Forelimb muscle (tissue), 1 donor: ENCODE measurements around the gene KIAA1217. TPM values are rescaled to one million over a fixed set of nuclear protein-coding genes. Genes with fewer than 3 reads are reported as not detected.
"Not testable (repeated sequence)": the region's sequence is repeated elsewhere in the genome, so short reads cannot be mapped to it uniquely, and the experiment has no call there.

Experiments used
- DNase-seq: peaks from one replicate; pipeline ENCODE4 v3.0.0-alpha.2; 2013; ENCODE audit warnings: low read depth
- polyA plus RNA-seq: library from polyadenylated mRNA; unstranded; fragments of 120-200 nt; gene quantifications from one replicate; pipeline ENCODE4 v1.2.1, GENCODE V29; 2013; ENCODE audit not compliant: insufficient read length

The KIAA1217 gene
- polyA plus RNA-seq, 1 donor: 36.0 TPM

DNA sequence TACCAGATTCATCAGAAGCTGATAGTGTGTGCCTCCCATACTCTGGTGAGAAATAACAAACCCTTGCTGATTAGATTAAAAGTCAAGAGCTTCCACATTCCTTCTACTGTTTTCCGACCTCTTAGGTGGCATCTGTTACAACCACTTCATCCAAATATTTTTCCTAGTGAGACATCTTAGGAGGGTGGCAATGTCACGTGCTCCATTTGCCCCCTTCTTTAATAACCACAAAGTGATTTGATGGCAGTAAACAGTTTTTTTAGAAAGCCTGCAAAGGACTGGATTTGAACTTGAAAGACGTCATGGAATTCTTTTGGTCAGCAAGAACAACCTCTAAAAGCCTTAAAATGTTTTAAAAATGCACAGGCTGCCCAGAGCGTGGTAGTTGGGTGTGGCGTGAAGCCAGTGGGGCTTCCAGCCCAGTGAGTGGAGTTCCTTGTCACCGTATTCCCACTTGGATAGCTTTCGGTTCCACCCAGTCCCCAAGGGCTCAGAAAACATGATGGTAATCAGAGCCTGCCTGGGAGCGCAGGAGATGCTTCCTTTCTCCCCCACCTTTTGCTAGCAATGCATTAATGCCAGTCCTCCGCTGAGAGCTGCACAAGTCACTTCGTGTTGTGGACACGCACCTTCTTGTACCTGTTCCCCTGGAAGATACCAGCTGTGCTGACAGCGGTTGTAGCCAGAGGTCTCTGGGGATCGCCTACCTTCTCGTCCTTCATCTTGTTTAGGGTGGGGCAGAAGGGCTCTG, 256.4 kb downstream of the KIAA1217 start:
- no peak for DNase-seq

DNA sequence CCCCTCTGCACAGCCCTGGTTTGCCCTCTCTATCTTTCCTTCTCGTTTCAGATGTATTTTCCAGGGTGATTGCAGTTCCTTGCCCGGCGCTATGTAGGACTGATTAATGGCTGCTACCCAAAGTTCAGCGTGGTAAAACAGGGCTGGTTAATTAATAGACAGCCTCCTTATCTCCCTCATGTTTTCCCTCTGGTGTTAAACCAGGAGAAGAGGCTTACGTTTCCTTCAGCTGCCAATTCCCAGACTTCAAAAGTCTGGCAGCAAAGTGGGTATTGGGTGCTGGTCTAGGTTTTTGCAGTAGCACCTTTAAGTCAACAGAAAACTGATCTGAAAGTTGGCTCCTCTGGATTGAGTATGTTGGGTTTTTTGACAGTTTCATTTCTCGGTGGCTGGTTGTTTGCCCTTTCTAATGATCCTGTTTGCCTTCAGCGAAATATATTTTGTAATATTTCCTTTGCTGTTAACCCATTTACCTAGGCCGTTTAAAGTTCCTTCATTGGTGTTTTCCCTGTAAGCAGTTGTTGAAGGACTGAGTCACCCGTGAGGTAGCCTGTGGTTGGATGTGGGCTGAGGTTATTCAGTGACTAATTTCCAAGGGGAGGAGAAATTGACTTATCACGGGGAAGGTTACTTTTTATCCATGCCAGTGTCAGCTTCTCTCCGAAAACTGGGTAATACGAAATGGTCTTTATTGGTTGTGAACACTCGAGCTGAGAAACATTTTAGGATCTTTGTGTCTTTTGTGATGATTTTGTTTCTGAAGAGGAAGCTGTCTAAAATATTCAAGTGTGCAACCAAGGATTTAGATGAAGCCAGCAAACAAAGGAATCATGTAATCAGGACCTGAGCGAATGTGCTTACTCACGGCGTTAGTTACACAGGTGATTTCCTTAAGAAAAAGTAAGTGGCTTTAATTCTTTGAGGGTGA, 257.2 kb downstream of the KIAA1217 start:
- DNase-seq: no peak

DNA sequence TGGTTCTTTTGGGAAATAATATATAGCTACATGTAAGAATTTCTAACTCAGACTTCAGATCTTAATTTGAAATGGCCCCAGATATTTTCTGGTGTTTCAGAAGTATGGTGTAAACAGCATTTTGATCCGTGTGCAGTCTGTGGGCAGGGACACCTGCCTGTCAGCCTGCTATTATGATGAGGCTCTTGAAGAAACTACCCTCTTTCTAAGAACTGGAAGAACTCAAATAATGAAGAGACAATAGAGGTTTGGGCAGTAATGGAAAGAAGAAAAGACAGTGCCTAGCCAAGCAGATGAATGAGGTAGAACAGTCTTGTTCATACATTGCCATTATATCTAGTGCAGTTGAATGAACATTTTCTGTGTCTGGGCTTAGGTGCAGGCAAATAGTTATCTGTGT, 258.2 kb downstream of the KIAA1217 start:
- no peak for DNase-seq

DNA sequence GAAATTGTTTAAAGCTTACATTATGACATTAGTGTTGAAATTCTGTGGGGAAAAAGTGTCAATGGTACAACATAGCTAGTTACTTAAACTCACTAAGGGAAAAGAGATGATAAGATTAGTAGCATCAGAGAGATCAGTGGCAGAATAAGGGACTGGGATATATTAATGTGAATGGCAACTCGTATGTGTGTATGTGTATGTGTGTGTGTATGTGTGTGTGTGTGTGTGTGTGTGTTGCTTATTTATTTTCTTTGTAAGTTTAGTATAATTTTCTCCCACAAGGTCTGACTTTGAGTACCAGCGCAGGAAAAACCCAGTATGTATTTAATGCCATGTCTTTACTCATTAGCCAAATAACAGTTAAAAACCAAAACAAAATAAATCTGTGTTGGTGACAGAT, 258.7 kb downstream of the KIAA1217 start:
- DNase-seq: no peak

DNA sequence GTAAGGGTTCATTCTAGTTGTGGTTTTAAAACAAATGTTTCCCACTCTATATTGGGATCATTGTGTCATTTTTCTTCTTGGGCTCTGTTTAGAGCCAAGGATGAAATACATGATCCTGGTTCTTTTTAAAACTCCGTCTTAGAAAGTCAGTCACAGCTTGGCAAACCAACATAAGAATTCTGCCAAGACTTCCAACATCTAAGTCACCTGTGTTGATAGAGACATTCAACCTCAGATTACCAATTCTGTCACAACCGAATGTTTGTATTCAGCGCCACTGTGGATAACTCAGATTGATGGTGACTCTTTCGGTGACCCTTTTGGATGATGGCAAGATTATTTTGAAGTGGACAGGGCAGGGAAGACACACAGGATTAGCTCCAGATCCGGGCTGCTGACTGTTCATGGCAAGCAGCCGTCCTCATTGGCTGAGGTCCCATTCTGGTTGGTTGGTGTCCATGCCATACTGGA, 259.4 kb downstream of the KIAA1217 start:
- no peak for DNase-seq

DNA sequence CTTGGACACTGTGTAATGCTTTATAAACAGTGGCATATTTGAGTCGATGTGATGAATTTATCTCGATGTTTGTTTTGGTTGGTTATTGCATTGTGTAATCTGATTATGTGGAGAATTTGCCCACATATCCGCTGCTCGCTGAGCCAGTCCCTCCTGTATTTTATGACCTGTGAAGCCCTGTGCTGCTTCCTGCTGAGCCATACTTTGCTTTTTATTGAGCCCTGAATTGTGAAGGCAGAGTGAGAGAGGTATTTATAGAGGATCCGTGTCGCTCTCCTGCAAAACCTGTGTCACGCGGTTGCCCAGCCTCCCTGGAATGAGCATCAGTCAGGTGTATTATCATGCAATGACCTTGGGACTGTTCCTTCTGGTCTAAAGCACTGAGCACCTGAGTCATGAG, 261.1 kb downstream of the KIAA1217 start:
- DNase-seq: no peak

DNA sequence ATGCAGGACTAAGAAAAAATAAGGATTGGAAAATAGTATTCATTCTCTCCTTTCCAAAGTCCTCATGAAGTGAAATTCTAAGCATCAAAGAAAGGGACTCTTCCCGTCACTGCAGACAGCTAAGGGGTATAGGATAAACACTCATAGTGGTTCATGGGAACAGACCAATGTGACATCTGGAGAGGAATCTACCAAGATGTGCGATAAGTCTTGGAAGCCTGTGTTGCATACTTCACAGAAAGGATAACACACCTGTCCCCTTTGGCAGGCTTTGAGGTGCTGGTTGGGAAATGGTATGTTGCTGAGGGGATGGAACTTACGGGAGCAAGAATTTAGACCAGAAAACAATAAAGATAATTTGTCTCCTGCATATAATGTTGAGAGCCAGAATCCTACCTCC, 266.7 kb downstream of the KIAA1217 start:
- DNase-seq: no peak

DNA sequence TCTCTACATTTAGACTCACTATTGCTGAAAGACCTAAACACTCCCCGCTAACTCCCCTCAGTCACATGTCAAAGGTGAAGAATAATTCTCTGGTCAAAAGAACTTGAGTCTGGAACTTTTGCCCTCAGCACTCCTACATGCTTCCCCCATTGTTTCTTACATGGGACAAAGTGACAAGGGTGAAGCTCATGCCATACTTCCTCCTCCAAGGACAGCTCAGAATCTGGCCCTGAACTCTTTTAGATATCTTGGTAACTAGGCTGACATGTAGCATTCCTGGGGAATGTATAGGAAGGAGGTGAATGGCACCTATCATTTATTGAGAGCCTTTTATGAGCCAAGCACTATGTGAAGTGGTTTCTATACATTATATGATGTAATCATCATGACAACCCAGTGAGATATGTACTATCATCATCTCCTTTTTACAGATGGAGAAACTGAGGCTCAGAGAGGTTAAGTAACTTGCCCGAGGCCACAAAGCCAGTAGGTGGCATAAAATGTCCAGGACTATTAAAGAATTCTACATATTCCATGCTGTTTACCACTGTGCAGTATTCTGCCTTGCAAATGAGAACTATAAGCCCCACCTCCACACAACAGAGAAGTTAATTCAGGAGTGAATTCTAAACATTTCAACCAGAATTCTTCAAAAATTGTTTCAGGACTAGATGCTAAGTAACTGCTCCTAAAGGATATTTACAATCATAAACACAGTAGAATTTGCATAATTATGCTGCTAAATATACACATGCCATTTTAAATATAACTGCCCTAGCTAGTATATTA, 268.2 kb downstream of the KIAA1217 start:
- no peak for DNase-seq

DNA sequence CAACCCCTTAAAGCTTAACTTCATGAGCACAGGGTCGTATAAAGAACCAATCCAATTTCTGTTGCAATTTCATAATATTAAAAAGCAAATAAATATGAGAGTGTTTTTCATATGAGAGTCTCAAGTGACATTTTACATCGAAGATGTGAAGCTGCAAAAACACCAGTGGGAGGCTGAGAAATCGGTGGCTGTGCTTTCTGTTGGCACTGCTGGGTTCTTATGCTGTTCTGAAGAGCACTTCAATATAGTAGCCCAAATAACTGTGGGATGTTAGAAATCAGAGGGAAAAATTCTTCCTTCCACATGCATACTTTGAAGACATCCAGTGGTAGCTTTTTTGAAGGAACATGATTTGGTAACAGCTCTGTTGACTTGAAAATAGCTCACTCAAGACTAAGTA, 269.0 kb downstream of the KIAA1217 start:
- no peak for DNase-seq

DNA sequence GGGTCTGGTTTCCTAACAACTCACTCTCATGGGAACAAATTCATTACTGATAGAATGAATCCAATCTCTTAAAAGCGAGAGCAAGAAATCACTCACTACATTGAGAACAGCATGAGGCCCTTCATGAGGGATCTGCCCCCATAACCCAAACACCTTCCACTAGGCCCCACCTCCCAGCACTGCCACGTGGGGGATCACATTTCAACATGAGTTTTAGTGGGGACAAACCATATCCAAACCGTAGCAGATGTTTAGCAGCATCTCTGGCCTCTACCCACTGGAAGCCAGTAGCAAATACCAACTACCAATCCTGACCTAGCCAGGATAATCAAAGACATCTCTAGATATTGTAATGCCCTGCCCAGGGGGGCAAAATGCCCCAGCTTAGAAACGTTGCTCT, 270.9 kb downstream of the KIAA1217 start:
- DNase-seq: no peak

DNA sequence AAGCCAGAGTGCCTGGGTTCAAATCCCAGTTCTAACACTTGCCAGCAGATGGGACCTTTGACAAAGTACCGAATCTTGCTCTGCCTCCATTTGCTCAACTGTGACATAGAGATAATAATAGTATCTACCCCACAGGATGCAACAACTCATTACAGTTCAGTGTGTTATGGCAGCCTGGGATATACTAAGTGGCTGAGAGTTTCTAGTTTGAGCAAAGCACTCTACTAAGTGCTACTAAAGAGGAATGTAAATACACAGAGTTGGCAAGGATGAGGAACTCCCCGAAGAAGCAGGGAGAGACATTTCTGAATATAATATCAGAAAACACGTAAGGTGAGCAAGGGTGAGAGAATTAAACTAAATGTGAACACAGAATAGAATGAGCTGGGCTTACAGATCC, 271.5 kb downstream of the KIAA1217 start:
- DNase-seq: no peak

DNA sequence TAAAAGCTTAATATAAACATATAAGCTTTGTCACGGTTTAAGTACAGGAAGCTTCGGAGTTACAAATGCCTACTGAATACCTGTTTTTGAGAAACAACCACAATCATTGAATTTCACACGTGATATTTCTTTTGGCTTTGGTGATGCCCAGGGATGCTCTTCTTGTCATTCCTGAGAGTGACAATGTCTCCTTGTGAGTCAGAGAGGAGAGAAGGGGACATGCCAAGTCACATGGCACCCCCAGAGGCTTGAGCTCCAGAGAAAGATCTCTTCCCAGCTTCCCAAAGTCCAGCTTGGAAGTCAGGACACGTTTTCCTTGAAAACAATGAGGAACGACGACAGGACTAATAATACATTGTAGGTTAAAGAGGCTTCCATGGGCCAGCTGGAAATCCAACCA, 272.3 kb downstream of the KIAA1217 start:
- no peak for DNase-seq

DNA sequence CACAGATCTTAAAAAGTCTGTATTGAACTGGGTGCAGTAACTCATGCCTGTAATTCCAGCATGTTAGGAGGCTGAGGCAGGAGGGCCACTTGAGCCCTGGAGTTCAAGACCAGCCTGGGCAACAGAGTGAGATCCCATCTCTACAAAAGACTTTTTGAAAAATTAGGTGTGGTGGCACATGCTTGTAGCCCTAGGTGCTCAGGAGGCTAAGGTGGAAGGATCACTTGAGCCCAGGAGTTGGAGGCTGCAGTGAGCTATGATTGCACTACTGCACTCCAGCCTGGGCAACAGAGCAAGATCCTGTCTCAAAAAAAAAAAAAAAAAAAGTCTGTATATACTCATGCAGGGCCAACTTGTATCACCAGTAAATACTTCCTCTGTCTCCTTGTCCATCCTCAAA, 273.8 kb downstream of the KIAA1217 start:
- not testable (repeated sequence) for DNase-seq

DNA sequence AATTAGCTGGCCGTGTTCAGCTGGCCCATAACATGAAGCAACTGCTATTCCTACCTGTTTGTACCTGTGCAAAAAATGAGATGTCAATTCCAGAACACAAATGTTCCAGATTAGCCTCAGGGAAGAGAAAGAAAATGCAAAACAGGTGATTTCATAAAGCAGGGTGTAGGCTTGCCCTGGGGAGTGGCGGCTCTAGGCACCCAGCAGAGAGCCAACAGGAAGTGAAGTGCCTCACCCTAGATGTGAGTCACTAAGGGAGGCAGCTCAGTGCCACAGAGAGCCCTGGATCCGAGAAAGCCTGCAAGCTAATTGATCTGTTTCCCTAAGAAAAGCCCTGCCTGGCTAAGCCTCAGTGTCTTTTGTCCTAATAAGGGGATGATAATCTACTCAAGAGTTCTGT, 274.8 kb downstream of the KIAA1217 start:
- DNase-seq: no peak

DNA sequence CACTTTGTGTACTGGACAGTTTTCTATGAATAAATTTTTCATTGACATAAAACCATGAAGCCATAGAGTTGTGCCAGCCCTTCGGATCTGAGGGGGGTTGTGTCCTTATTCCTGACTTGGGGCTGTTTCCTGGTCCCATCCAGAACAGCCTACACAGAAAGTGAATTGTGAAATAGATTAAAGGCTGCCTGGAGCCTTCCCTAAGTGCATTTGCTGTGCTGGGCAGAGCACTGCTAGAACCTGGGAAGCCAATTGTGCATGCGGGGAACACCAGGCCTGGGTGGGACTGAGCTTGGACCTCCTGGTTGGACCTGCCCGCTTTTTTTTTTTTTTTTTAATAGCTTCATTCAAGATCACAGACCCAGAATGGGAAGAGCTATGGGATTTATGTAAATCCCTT, 275.8 kb downstream of the KIAA1217 start:
- no peak for DNase-seq

DNA sequence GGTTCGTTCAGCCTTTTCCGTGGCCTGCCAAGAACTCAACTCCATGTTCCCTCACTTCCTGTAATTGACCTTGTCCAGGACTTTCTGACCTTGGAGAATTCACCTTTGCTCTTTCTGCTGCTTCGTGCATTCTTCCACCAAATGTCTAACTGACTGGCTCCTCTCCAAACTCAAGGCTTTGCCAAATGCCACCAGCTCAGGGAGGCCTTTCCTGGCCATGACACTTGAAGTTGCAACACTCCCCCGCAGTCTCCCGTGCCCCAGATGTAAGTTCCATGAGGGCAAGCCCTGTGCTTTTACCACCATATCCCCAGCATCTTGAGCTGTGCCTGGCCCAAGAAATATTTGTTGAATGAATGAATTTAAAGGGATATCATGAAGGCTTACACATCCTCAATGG, 276.4 kb downstream of the KIAA1217 start:
- no peak for DNase-seq

DNA sequence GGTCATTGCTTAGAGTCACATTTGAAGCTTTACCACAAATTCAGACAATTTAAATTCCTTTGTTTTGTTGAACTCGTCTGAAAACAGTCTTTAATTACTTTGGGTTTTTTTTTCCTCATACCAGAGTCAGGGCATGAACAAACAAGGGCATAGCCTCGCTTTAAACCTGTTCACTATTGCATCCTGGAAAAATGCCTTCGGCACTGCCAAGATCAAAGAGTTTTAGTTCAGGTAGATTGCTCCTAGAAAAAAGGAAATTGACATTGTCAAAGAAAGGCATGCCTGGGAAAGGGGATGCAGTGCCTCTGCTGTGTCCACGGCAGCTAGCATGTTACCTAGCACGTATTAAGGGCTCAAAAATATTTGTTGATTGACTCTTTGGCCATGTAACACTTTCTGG, 279.7 kb downstream of the KIAA1217 start:
- DNase-seq: no peak

DNA sequence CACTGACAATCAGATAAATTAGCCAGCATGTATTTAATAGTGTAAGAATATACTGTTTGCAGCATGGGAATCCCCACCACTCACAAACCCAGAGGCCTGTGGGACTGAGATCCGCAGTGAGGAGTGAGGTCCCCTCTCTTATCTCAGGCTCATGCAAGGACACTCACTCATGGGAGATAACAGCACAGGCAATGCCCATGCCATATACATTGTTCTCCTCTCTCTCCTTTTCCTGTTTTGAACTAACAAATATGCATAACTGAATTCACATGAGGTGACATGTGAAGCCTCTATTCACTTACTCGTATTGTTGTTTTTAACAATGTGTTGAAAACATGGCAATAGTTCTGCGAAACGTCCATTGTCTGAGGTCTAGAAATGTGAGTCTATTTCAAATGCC, 284.2 kb downstream of the KIAA1217 start:
- no peak for DNase-seq

DNA sequence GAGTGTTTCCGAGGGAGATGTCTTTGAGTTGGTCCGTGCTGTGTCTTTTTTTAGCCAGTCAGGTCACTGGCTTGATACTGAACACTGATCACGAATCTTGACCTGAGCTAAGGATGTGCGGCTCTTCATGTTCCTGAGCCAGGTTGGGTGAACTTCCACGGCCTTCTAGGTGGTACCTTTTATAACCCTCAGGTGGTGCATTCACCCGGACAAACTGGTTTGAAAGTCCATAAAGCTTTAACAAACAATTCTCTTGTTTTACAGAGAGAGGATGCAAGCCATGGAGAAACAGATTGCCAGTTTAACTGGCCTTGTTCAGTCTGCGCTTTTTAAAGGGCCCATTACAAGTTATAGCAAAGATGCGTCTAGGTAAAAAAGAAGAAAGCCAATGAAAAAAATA, 285.3 kb downstream of the KIAA1217 start:
- no peak for DNase-seq

DNA sequence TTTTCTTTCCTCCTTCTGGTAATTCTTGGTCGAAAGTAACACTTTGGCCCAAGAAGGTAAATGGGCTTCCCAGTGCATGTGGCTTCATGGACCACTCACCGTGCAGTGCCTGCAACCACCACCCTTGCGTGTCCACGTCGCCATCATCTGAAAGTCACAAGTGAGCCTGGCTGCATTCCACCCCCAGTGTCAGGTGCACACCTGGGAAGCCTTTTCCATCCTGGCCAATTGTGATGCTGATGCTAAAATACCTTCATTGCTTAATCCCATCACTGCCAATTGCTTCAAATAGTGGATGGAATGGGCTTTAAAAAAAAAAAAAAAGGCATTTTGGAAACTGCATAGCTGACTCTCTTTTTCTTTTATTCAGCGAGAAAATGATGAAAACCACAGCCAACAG, 285.8 kb downstream of the KIAA1217 start:
- DNase-seq: no peak

DNA sequence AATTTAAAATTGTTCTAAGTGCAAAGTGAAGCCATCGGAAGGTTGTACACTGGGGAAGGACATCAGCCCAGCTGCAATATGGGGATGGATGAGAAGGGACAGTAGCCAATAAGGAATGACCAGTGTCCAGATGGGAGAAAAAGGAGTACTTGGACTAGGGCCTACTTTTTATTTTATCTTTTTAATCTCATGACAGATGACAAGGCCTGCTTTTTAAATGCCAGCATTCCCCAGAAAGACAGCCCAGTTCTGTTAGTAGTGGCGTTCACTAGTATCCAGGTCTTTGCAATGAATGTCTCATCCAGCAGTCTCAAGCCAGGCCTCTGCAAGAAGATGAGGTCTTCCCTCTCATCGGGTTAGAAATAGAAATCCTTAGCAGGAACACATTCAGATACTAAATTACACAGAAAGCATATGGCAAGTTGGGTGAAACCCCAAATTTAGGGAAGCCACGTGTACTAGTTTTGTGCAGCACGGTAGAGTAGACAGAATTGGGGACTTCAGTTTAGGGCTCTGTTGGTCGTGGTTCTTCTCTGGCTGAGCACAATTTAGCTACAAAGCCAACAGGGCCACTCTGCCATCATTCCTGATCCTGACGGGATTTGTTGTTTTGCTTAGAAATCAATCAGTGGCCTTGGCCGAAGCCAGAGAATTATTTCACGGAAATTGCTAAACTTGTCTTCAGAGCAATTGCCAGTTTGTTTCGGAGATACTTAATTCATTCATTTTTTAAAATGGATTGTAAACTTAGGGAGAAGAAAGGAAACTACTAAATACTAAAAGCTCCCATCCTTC, 286.9 kb downstream of the KIAA1217 start:
- DNase-seq: no peak
